Stomach (tissue), 4 donors: ENCODE results near the gene MIXL1.

ENCODE experiments used
- CTCF ChIP-seq, 7 experiments: fragments of 450-650 bp in 4 of 7; fragments of 200-600 bp in 3 of 7; sonication (generic) in 3 of 7; IDR thresholded peaks; one replicate each; pipeline ENCODE4 v1.5.1; 2016 to 2019; ENCODE audit warnings: antibody characterized with exemption in 7 of 7, control low read depth in 2 of 7, mild to moderate bottlenecking in 1 of 7
- EP300 ChIP-seq: sonication (generic); formaldehyde crosslinking; IDR thresholded peaks from one replicate; pipeline ENCODE4 v1.6.1; 2017; ENCODE audit warnings: antibody characterized with exemption
- POLR2AphosphoS5 ChIP-seq, 3 donors: sonication (generic); formaldehyde crosslinking; IDR thresholded peaks; one replicate each; pipeline ENCODE4 v1.6.1; 2016; ENCODE audit warnings: antibody characterized with exemption in 3 of 3

- TF ChIP-seq CTCF (IDR thresholded peaks at IDR 0.05) (no peak), POLR2AphosphoS5 (IDR thresholded peaks at IDR 0.05) (no peak), EP300 (no peak)
These were observed 351 bp downstream of the MIXL1 start for GRCh38 chr1:226223786-226224244.
